ENCODE measurements around the gene TEX29. TPM values are rescaled to one million over a fixed set of nuclear protein-coding genes. Genes with fewer than 3 reads are reported as not detected.

The TEX29 gene
- total RNA-seq, 4 donors from 2014 or later = not detected

DNA sequence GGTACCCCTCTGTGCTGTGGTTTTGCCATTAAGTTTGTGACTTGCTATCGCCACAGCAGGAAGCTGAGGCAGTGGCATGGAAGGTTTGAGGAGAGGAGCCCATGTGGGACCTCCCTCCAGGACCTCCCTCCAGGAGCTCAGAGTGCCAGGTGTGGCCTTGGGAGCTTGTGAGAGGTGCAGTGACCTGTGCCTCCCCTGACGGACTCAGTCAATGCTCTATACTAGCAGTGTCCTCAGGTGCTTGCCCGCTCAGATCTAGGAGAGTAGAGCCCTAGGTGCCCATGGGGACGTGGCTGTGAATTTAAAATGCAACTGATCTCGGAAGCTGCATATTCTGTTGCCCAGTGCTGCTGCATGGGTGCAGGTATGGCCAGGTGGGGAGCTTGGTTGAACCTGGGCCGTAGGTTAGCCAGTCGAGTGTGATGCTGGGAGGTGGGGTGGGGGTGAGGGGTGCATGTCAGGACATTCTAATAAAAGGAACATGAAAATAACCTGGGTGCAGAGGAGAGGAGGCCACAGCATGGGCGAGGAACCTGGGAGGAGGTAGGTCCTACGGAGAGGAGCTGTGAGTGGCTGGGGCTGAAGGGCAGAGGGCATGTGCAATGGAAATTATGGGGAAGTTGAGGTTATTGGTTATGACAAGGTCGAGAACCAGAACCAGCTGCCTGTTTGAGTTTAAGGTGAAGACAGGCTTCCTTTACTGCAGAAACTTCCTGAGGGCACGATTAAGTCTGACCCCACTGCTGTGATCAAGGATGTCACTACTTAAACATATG, 41.6 kb downstream of the TEX29 start:
- WGBS, 2 donors = 80 to 81% methylated on average over 11 of the region's 11 CpGs
- Histone ChIP-seq H3K27ac (no peak overlapping the region), H3K36me3 (no peaks in the 10 kb centered on the region), H3K27me3 (no peaks in the 10 kb centered on the region), H3K4me1 (no peaks in the 10 kb centered on the region), H3K4me3 (replicated peaks in 1 of 3) (no peak overlapping the region), H3K9me3 (no peaks in the 10 kb centered on the region)
- DNase-seq = no peak
- intact Hi-C loops (cut with DNase I) = no loop called here
- no peak for TF ChIP-seq POLR2A (IDR thresholded peaks at IDR 0.05)
- TF ChIP-seq, protein P1, sequence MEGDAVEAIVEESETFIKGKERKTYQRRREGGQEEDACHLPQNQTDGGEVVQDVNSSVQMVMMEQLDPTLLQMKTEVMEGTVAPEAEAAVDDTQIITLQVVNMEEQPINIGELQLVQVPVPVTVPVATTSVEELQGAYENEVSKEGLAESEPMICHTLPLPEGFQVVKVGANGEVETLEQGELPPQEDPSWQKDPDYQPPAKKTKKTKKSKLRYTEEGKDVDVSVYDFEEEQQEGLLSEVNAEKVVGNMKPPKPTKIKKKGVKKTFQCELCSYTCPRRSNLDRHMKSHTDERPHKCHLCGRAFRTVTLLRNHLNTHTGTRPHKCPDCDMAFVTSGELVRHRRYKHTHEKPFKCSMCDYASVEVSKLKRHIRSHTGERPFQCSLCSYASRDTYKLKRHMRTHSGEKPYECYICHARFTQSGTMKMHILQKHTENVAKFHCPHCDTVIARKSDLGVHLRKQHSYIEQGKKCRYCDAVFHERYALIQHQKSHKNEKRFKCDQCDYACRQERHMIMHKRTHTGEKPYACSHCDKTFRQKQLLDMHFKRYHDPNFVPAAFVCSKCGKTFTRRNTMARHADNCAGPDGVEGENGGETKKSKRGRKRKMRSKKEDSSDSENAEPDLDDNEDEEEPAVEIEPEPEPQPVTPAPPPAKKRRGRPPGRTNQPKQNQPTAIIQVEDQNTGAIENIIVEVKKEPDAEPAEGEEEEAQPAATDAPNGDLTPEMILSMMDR (IDR thresholded peaks at IDR 0.05) = no peak

DNA sequence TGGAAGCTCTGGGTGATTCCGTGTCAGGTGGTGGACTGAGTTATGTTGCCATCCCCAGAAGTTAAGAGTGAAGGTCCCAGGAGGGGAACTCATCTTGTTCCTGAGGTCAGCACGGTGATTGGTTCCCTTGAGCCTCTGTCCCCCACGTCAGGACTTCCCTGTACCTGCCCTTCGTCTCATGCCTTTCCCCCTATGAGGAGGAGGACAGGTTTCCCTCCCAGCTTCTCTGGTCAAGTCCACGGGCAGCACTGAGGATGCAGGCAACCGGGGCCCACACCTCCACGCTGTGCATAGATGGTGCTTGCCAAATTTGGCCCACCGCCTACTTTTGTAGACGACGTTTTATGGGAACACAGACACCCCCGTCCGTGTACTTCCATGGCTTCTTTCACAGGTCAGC, 42.7 kb downstream of the TEX29 start:
- DNase-seq = no peak
- Histone ChIP-seq H3K36me3 (no peaks in the 10 kb centered on the region), H3K9me3 (no peaks in the 10 kb centered on the region), H3K4me3 (replicated peaks in 1 of 3) (no peak overlapping the region), H3K27ac (no peak overlapping the region), H3K4me1 (no peaks in the 10 kb centered on the region), H3K27me3 (no peaks in the 10 kb centered on the region)
- 74% methylated on average over 12 of the region's 12 CpGs for WGBS, 2 donors
- TF ChIP-seq, protein P1 (IDR thresholded peaks at IDR 0.05) = no peak
- TF ChIP-seq POLR2A (IDR thresholded peaks at IDR 0.05) = no peak
- intact Hi-C loops (cut with DNase I) = no loop called here

DNA sequence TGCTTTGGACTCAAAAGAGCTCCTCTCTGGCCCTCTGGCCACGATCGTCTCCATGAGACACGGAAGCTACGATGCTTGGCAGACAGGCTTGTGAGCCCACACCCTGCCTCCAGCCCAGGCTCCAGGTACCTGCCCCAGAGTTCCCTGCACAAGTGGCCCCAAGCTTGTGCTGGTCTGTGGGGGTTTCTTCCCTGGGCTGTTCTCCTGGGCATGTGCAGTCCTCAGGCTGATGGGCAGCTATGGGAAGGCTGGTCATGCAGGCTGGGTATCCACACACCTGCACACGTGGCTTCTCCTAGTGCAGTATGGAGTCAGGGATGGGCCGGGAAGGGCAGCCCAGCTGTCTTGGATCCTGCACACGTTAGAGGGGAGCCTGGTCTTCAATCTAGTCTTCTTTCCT, 43.1 kb downstream of the TEX29 start:
- 70 to 75% methylated on average over 7 of the region's 7 CpGs for WGBS, 2 donors
- H3K36me3 ChIP-seq = no peaks in the 10 kb centered on the region
- no peak overlapping the region for H3K4me3 ChIP-seq (replicated peaks in 1 of 3)
- no peak overlapping the region for H3K27ac ChIP-seq
- no peak for DNase-seq
- no peaks in the 10 kb centered on the region for H3K27me3 ChIP-seq
- no peaks in the 10 kb centered on the region for H3K4me1 ChIP-seq
- intact Hi-C loops (cut with DNase I) = no loop called here
- TF ChIP-seq, protein P1 (IDR thresholded peaks at IDR 0.05) = no peak
- no peak for TF ChIP-seq POLR2A (IDR thresholded peaks at IDR 0.05)
- no peaks in the 10 kb centered on the region for H3K9me3 ChIP-seq

DNA sequence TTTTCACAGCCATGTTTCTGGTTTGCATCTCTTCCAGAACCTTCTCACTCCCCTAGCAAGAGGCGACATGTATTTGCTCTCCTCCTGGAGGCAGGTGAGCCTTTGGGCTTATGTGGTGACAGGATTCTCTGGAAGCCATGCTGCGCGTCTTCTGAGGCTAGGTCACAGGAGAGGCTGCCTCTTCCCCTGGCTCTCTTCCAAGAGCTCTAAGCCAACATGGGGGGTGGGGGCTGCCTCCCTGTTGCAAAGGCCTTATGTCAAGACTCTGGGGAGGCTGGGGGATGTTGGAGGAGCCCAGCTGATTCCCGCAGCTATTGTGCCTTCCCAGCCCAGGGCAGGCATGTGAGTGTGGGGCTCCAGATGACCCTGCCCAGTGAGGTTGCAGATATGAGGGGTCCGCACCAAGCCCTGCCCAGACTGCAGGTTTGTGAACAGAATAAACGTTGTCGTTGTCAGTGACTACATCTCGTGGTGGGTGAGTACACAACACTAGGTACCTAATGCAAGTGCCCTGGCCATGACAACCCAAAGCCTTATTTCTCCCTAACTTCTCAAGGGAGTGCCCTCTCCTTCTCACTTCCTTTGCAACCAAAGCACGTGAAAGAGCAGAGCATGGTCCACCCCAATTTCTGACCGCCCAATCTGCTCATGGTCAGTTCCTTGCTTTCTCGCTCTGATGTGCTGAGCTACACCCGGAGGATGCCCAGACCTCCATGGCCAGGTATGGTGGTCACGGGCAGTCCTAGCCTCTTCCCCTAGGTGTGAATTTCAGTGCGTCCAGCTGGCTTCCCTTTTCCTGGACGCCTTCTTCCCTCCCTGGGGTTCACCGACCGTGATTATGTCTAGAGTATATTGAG, 44.9 kb downstream of the TEX29 start:
- TF ChIP-seq, protein P1 (IDR thresholded peaks at IDR 0.05) = no peak
- TF ChIP-seq POLR2A (IDR thresholded peaks at IDR 0.05) = no peak
- DNase-seq = no peak
- H3K27me3 ChIP-seq = no peaks in the 10 kb centered on the region
- H3K9me3 ChIP-seq = no peaks in the 10 kb centered on the region
- 86 to 90% methylated on average over 17 of the region's 17 CpGs for WGBS, 2 donors
- intact Hi-C loops (cut with DNase I) = no loop called here
- no peaks in the 10 kb centered on the region for H3K36me3 ChIP-seq
- no peak overlapping the region for H3K4me3 ChIP-seq (replicated peaks in 1 of 3)
- no peaks in the 10 kb centered on the region for H3K4me1 ChIP-seq
- H3K27ac ChIP-seq = no peak overlapping the region

DNA sequence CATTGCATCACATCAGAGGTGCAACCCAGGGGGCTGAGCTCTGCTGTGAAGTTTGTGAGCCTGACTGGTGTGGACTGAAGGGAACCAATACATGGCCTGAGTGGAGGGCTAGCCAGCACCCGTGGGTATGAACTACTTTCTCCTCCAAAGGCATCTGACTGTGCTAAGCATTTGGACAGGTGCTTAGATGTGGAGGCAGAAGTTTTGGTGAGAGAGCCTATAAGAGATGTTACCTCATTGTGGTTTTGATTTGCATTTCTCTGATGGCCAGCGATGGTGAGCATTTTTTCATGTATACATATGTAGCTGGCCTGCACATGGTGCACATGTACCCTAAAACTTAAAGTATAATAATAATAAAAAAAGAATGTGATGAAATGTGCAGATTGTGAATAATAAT, 46.9 kb downstream of the TEX29 start:
- TF ChIP-seq POLR2A (IDR thresholded peaks at IDR 0.05) = no peak
- TF ChIP-seq, protein P1 (IDR thresholded peaks at IDR 0.05) = no peak
- no peak overlapping the region for H3K4me3 ChIP-seq (replicated peaks in 1 of 3)
- no peaks in the 10 kb centered on the region for H3K36me3 ChIP-seq
- H3K27ac ChIP-seq = no peak overlapping the region
- 82 to 86% methylated on average over 2 of the region's 2 CpGs for WGBS, 2 donors
- no peaks in the 10 kb centered on the region for H3K9me3 ChIP-seq
- intact Hi-C loops (cut with DNase I) = no loop called here
- no peaks in the 10 kb centered on the region for H3K4me1 ChIP-seq
- no peaks in the 10 kb centered on the region for H3K27me3 ChIP-seq
- DNase-seq = no peak
